Effector CD8-positive, alpha-beta T cell (primary cell): ENCODE data around the gene PYCR2.
"Not testable (repeated sequence)": the region's sequence is repeated elsewhere in the genome, so short reads cannot be mapped to it uniquely, and the experiment has no call there.

Experiments
- DNase-seq: peaks from one replicate; lab custom pipeline; 2025; lab: John Stamatoyannopoulos, UW
- total RNA-seq, 4 experiments: gene quantifications; one replicate each; lab custom pipeline; 2026; lab: John Stamatoyannopoulos, UW

The PYCR2 gene
- total RNA-seq, result 37.1 to 63.6 (median 48.3) reads per million in 4 experiments

GRCh38 chr1:225923692-225924555, at the start of gene PYCR2:
TSS of gene PYCR2 (minus strand) at chr1:225924250. CDS start at chr1:225924110, 140 bp downstream.
- DNase-seq, result peak; percentile 91

GRCh38 chr1:225973158-225973557, 49.1 kb upstream of the PYCR2 start:
- DNase-seq, result no peak

GRCh38 chr1:225972344-225973152, 48.5 kb upstream of the PYCR2 start:
- DNase-seq, result no peak

- DNase-seq, result not testable (repeated sequence)
Observed at GRCh38 chr1:225970592-225971157, 46.6 kb upstream of the PYCR2 start.

GRCh38 chr1:225969751-225970150, 45.7 kb upstream of the PYCR2 start:
- DNase-seq, result not testable (repeated sequence)

GRCh38 chr1:225965231-225965630, 41.2 kb upstream of the PYCR2 start:
- DNase-seq, result no peak

- DNase-seq, result no peak
Observed at GRCh38 chr1:225963735-225964530, 39.9 kb upstream of the PYCR2 start.

- peak; percentile 43 for DNase-seq
Observed at GRCh38 chr1:225962440-225962975, 38.5 kb upstream of the PYCR2 start.

GRCh38 chr1:225961659-225962439, 37.8 kb upstream of the PYCR2 start:
- no peak for DNase-seq

GRCh38 chr1:225958041-225958440, 34.0 kb upstream of the PYCR2 start:
- DNase-seq, result no peak

- no peak for DNase-seq
Observed at GRCh38 chr1:225954753-225955152, 30.7 kb upstream of the PYCR2 start.

GRCh38 chr1:225953315-225953714, 29.3 kb upstream of the PYCR2 start:
- DNase-seq, result no peak

- DNase-seq, result no peak
Observed at GRCh38 chr1:225950905-225951497, 27.0 kb upstream of the PYCR2 start.

- DNase-seq, result no peak
Observed at GRCh38 chr1:225949041-225949440, 25.0 kb upstream of the PYCR2 start.

GRCh38 chr1:225946803-225947202, 22.8 kb upstream of the PYCR2 start:
- no peak for DNase-seq

GRCh38 chr1:225946082-225946620, 22.1 kb upstream of the PYCR2 start:
- no peak for DNase-seq

- DNase-seq, result no peak
Observed at GRCh38 chr1:225945564-225945963, 21.5 kb upstream of the PYCR2 start.

GRCh38 chr1:225944951-225945350, 20.9 kb upstream of the PYCR2 start:
- DNase-seq, result no peak

GRCh38 chr1:225944387-225944786, 20.3 kb upstream of the PYCR2 start:
- DNase-seq, result no peak

GRCh38 chr1:225943582-225943981, 19.5 kb upstream of the PYCR2 start:
- no peak for DNase-seq
